Measurements from ENCODE around the gene CD70. TPM values are rescaled to one million over a fixed set of nuclear protein-coding genes. Genes with fewer than 3 reads are reported as not detected.

The CD70 gene
- total RNA-seq, 1 experiment from 2014 or later: 1.2 TPM

DNA sequence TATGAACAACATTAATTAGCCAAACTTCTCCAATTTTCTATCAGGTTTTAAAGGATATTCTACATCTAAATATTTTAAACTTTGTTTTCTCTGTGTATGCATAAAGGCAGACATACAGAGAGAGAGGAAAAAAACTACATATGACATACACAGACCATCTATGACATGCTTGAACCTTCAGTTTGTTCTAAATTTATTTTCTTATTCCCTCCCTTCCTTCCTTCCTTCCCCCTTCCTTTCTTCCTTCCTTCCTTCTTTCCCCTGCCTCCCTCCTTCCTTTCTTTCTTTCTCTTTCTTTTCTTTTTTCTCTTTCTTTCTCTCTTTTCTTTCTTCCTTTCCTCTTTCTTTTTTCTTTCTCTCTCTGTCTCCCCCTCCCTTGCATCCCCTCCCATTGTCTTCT lies 35.8 kb upstream of the CD70 start:
- Histone ChIP-seq H3K23ac (ENCODE audit: insufficient read length, low read depth, low read length) (no peak overlapping the region), H2AFZ (ENCODE audit: low read length) (no peak overlapping the region), H4K8ac (replicated peaks; ENCODE audit: insufficient read length, low read depth, low read length) (no peak overlapping the region), H3K4ac (ENCODE audit: low read depth, low read length) (no peak overlapping the region), H2BK5ac (ENCODE audit: insufficient read length, low read length) (no peak overlapping the region), H2BK15ac (ENCODE audit: low read depth, low read length) (no peak overlapping the region), H3K27ac (ENCODE audit: insufficient read length, low read depth, low read length) (no peak overlapping the region), H3K56ac (ENCODE audit: insufficient read length, low read depth, low read length) (no peak overlapping the region), H3K79me2 (ENCODE audit: insufficient read depth, low read length) (no peaks in the 10 kb centered on the region), H3K18ac (ENCODE audit: insufficient read length, low read depth, low read length) (no peak overlapping the region), H3K23me2 (ENCODE audit: insufficient read length, low read depth, low read length, poor library complexity, severe bottlenecking) (no peaks in the 10 kb centered on the region), H2BK120ac (ENCODE audit: low read depth, low read length, poor library complexity, severe bottlenecking) (no peak overlapping the region), H4K20me1 (ENCODE audit: control insufficient read depth, insufficient read depth, insufficient read length) (no peaks in the 10 kb centered on the region), H2BK12ac (ENCODE audit: insufficient read length, low read depth, low read length) (no peak overlapping the region), H2BK20ac (ENCODE audit: low read depth, low read length, poor library complexity, severe bottlenecking) (no peak overlapping the region), H3K27me3 (ENCODE audit: insufficient read depth, low read length) (no peaks in the 10 kb centered on the region), H3K9me3 (ENCODE audit: control insufficient read depth, low read depth, low read length) (peaks cover 16% of the 10 kb centered on the region), H4K91ac (ENCODE audit: insufficient read length, low read depth, low read length) (no peak overlapping the region), H3K14ac (ENCODE audit: insufficient read depth, low read length) (no peak overlapping the region), H2AK5ac (ENCODE audit: insufficient read length, low read length) (no peak overlapping the region), H3K9ac (ENCODE audit: extremely low read depth, insufficient read length, low read length) (no peak overlapping the region), H3K4me2 (ENCODE audit: insufficient read depth, insufficient read length, low read length) (no peak overlapping the region), H3K79me1 (ENCODE audit: insufficient read depth, low read depth, low read length, poor library complexity, severe bottlenecking) (no peaks in the 10 kb centered on the region), H3K4me1 (ENCODE audit: insufficient read depth, low read length) (no peaks in the 10 kb centered on the region), H3T11ph (ENCODE audit: low read length) (no peak overlapping the region), H4K5ac (ENCODE audit: insufficient read length, low read depth, low read length) (no peak overlapping the region)
- TF ChIP-seq, protein P1, sequence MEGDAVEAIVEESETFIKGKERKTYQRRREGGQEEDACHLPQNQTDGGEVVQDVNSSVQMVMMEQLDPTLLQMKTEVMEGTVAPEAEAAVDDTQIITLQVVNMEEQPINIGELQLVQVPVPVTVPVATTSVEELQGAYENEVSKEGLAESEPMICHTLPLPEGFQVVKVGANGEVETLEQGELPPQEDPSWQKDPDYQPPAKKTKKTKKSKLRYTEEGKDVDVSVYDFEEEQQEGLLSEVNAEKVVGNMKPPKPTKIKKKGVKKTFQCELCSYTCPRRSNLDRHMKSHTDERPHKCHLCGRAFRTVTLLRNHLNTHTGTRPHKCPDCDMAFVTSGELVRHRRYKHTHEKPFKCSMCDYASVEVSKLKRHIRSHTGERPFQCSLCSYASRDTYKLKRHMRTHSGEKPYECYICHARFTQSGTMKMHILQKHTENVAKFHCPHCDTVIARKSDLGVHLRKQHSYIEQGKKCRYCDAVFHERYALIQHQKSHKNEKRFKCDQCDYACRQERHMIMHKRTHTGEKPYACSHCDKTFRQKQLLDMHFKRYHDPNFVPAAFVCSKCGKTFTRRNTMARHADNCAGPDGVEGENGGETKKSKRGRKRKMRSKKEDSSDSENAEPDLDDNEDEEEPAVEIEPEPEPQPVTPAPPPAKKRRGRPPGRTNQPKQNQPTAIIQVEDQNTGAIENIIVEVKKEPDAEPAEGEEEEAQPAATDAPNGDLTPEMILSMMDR (conservative IDR thresholded peaks at IDR 0.05): no peak
- H3K36me3 Mint-ChIP-seq (ENCODE audit: insufficient read depth in 1 of 3, low read depth in 3 of 3): peaks cover 4 to 11% (median 4%) of the 10 kb centered on the region in 3 experiments; a peak in 6 of 7 replicates
- peaks cover 15% of the 10 kb centered on the region for H3K27me3 Mint-ChIP-seq (ENCODE audit: low read depth)
- peaks cover 63 to 79% of the 10 kb centered on the region in 2 experiments for H3K9me3 Mint-ChIP-seq
- no peak for DNase-seq
- H3K27ac Mint-ChIP-seq: no peak overlapping the region
- no peak overlapping the region for H3K4me3 Mint-ChIP-seq
- no peaks in the 10 kb centered on the region for H3K4me1 Mint-ChIP-seq
